DOHH2 (cell line): ENCODE results near the gene NOS1.

Source experiments
- H3F3A ChIP-seq: fragments of 200-600 bp; sonication (generic), shearing (Covaris generic); 2 replicates; pipeline ENCODE4 v1.6.0; 2016; ENCODE audit warnings: antibody characterized with exemption, mild to moderate bottlenecking; ENCODE audit not compliant: control insufficient read depth, insufficient read depth
- H3K27ac ChIP-seq: fragments of 200-600 bp; sonication (generic); 2 replicates; pipeline ENCODE4 v1.5.1; 2014; ENCODE audit warnings: low read depth, mild to moderate bottlenecking, low read length, moderate library complexity
- H3K27me3 ChIP-seq: fragments of 200-600 bp; sonication (generic); 2 replicates; pipeline ENCODE4 v1.6.1; 2014; ENCODE audit warnings: mild to moderate bottlenecking, low read length, mixed read lengths; ENCODE audit not compliant: control insufficient read depth
- H3K36me3 ChIP-seq: fragments of 200-600 bp; sonication (generic); 2 replicates; pipeline ENCODE4 v1.6.1; 2014; ENCODE audit warnings: mild to moderate bottlenecking, low read length, moderate library complexity, mixed read lengths; ENCODE audit not compliant: control insufficient read depth
- H3K4me1 ChIP-seq: fragments of 200-600 bp; sonication (generic); 2 replicates; pipeline ENCODE4 v1.6.1; 2014; ENCODE audit warnings: mild to moderate bottlenecking, low read length, mixed read lengths; ENCODE audit not compliant: control insufficient read depth
- H3K4me2 ChIP-seq: fragments of 200-600 bp; sonication (generic); 2 replicates; pipeline ENCODE4 v1.6.0; 2014; ENCODE audit warnings: mild to moderate bottlenecking, low read length, moderate library complexity
- H3K4me3 ChIP-seq: fragments of 200-600 bp; sonication (generic); 2 replicates; pipeline ENCODE4 v1.5.1; 2014; ENCODE audit warnings: mild to moderate bottlenecking, low read length, mixed read lengths
- H3K79me2 ChIP-seq: fragments of 200-600 bp; sonication (generic); 2 replicates; pipeline ENCODE4 v1.6.1; 2014; ENCODE audit warnings: mild to moderate bottlenecking, low read length, mixed read lengths; ENCODE audit not compliant: control insufficient read depth
- H3K9me2 ChIP-seq: fragments of 200-600 bp; sonication (generic); replicated peaks from 2 replicates; pipeline ENCODE4 v1.6.1; 2014; ENCODE audit warnings: mild to moderate bottlenecking, low read length, mixed read lengths; ENCODE audit not compliant: control insufficient read depth
- H3K9me3 ChIP-seq: fragments of 200-600 bp; sonication (generic); 2 replicates; pipeline ENCODE4 v1.6.1; 2014; ENCODE audit warnings: antibody characterized with exemption, low read length, mixed read lengths; ENCODE audit not compliant: control insufficient read depth, insufficient read depth
- H4K20me1 ChIP-seq: fragments of 200-600 bp; sonication (generic); 2 replicates; pipeline ENCODE4 v1.6.0; 2014; ENCODE audit warnings: low read depth, mild to moderate bottlenecking, antibody characterized with exemption, low read length, moderate library complexity; ENCODE audit not compliant: control insufficient read depth, insufficient read depth
- EZH2phosphoT487 ChIP-seq: fragments of 200-600 bp; sonication (generic); IDR thresholded peaks from 2 replicates; pipeline ENCODE4 v1.6.1; 2017; ENCODE audit warnings: borderline replicate concordance, mild to moderate bottlenecking, antibody characterized with exemption, low read length, moderate library complexity, mixed read lengths
- TF ChIP-seq, protein P1 (sequence below): fragments of 200-600 bp; sonication (generic); IDR thresholded peaks from one replicate; pipeline ENCODE4 v1.5.1; 2014; ENCODE audit warnings: antibody characterized with exemption, mild to moderate bottlenecking, low read depth, low read length; ENCODE audit not compliant: poor library complexity, severe bottlenecking

Gene NOS1

DNA sequence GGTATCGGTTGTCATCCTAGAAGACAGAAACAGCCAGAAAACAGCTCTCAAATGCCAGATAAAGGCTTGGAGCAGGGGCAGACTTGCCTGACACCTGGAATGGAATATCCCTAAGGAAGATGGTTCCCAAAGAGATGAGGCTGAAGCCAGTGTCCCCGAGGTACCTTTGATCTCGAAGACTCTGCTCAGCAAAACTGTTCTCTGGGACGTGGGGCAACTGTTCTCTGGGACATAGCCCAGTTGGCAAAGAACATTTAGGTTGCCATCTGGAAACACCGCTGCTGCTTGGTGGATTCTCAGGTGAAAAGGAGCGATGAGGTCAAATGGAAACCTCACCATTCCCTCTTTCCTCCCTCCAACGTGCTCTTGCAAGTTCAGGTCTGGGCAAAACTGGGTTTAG, 143.3 kb downstream of the NOS1 start:
- no peak for TF ChIP-seq EZH2phosphoT487
- TF ChIP-seq, protein P1, sequence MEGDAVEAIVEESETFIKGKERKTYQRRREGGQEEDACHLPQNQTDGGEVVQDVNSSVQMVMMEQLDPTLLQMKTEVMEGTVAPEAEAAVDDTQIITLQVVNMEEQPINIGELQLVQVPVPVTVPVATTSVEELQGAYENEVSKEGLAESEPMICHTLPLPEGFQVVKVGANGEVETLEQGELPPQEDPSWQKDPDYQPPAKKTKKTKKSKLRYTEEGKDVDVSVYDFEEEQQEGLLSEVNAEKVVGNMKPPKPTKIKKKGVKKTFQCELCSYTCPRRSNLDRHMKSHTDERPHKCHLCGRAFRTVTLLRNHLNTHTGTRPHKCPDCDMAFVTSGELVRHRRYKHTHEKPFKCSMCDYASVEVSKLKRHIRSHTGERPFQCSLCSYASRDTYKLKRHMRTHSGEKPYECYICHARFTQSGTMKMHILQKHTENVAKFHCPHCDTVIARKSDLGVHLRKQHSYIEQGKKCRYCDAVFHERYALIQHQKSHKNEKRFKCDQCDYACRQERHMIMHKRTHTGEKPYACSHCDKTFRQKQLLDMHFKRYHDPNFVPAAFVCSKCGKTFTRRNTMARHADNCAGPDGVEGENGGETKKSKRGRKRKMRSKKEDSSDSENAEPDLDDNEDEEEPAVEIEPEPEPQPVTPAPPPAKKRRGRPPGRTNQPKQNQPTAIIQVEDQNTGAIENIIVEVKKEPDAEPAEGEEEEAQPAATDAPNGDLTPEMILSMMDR = no peak
- no peaks in the 10 kb centered on the region for H3F3A ChIP-seq
- no peaks in the 10 kb centered on the region for H4K20me1 ChIP-seq
- H3K36me3 ChIP-seq = no peaks in the 10 kb centered on the region
- no peak overlapping the region for H3K27ac ChIP-seq
- peaks cover 5% of the 10 kb centered on the region; the same call in 1 of the 2 replicates for H3K27me3 ChIP-seq
- no peaks in the 10 kb centered on the region for H3K9me2 ChIP-seq
- H3K4me2 ChIP-seq = no peak overlapping the region
- no peak overlapping the region for H3K4me3 ChIP-seq
- no peaks in the 10 kb centered on the region for H3K9me3 ChIP-seq
- H3K4me1 ChIP-seq = no peaks in the 10 kb centered on the region
- no peaks in the 10 kb centered on the region for H3K79me2 ChIP-seq

DNA sequence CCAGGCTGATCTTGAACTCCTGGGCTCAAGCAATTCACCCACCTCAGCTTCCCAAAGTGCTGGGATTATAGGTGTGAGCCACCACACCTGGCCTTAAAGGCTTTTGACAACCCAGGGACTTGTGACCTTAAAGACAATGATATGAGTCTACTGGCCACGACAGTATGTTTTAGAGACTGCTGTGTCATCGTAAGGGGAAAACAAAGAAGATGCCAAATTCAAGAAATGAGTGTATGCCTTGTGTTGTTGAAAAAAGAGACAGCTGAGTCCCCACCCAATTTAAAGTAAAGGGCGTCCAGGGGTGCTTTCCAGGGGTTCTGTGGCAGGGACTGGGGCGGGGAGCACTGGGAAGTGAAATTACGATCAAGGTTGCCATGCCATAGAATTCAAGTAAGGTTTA, 144.7 kb downstream of the NOS1 start:
- Histone ChIP-seq H3K27ac (no peak overlapping the region), H3K27me3 (peaks cover 11% of the 10 kb centered on the region; the same call in 1 of the 2 replicates), H3F3A (no peaks in the 10 kb centered on the region), H3K4me2 (no peak overlapping the region), H3K4me3 (no peak overlapping the region), H3K36me3 (no peaks in the 10 kb centered on the region), H3K9me3 (no peaks in the 10 kb centered on the region), H3K9me2 (no peaks in the 10 kb centered on the region), H3K4me1 (no peaks in the 10 kb centered on the region), H3K79me2 (no peaks in the 10 kb centered on the region), H4K20me1 (no peaks in the 10 kb centered on the region)
- TF ChIP-seq EZH2phosphoT487 = no peak
- TF ChIP-seq, protein P1 = no peak

DNA sequence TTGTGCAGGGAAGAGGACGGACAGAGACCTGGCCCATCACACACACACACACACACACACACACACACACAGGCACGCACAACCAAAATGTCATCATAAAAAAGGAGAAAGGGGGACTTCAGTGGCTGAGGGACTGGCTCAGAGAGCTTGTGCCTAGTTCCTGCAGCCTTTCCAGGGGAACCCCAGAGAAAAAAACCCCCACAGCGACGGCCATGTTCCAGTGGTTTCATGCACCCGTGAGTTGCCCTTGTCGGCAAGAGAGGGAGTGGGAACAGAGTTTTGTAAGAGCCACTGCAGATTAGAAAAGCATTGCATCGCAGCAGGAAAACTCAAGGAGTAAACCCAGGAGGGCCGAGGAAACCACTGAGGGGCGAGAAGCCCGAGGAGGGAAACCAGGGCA, 146.6 kb downstream of the NOS1 start:
- no peak overlapping the region for H3K27ac ChIP-seq
- H3K4me2 ChIP-seq = no peak overlapping the region
- H3F3A ChIP-seq = no peaks in the 10 kb centered on the region
- no peaks in the 10 kb centered on the region for H3K9me3 ChIP-seq
- H4K20me1 ChIP-seq = no peaks in the 10 kb centered on the region
- no peak for TF ChIP-seq EZH2phosphoT487
- TF ChIP-seq, protein P1 = no peak
- H3K36me3 ChIP-seq = no peaks in the 10 kb centered on the region
- H3K4me1 ChIP-seq = no peaks in the 10 kb centered on the region
- no peak overlapping the region for H3K4me3 ChIP-seq
- no peaks in the 10 kb centered on the region for H3K79me2 ChIP-seq
- H3K9me2 ChIP-seq = no peaks in the 10 kb centered on the region
- peaks cover 11% of the 10 kb centered on the region; the same call in 1 of the 2 replicates for H3K27me3 ChIP-seq
